ENCODE measurements around the gene LGR4. TPM values are rescaled to one million over a fixed set of nuclear protein-coding genes. Genes with fewer than 3 reads are reported as not detected.

Gene LGR4
- total RNA-seq, 1 donor from 2014 or later: 154 TPM

DNA sequence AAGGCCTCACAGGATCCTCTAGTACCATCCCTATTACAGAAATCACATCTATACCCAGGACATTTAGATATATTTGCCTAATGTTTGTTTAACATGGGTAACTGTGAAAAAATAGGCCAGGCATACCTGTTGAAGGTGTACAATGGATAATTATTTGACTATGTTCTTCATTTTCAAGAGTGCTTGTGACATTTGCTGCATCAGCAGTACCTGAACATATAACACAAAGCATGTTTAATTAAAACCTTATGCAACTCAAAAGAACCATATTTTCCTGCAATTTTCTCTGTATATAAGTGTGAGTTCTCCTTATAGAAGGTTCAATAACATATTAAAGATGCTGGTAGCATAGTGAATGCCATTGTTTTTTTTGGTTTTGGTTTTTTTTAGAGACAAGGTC is 101.1 kb downstream of the LGR4 start:
- H3K36me3 Mint-ChIP-seq (ENCODE audit: insufficient read depth): peaks cover 28% of the 10 kb centered on the region
- peak overlapping the region; percentile 74 for H3K27ac Mint-ChIP-seq

DNA sequence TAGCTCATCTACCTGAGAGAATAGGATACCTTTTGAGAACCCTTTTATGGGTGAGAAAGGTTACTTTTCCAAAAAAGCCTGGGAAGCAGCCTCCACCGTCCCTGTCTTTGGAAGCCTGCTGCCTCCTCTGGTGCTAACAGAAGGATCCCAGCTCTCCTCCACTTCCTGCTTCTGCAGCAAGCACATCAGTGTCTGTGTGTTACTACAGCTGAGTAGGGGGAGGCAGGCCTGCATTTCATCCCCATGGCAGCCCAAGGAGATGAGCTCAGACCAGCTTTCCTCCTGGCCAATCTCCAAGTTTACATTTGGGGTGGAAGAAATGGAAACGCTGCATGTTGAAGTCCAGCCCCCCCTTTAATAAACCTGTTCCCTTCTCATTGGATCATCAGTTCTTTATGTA is 102.2 kb downstream of the LGR4 start:
- H3K4me1 Mint-ChIP-seq (ENCODE audit: low read depth): peaks cover 40% of the 10 kb centered on the region
- DNase-seq (ENCODE audit: low spot score, unreplicated experiment): no peak
- peak overlapping the region; percentile 49 for H3K27ac Mint-ChIP-seq

More for the DNA sequence above, 101.1 kb downstream of the LGR4 start:
- Mint-ChIP-seq H3K4me3 (ENCODE audit: low read depth) (no peak overlapping the region), H3K4me1 (ENCODE audit: low read depth) (peaks cover 44% of the 10 kb centered on the region), H3K9me3 (ENCODE audit: low read depth) (no peaks in the 10 kb centered on the region), H3K27me3 (no peaks in the 10 kb centered on the region)
- no peak for DNase-seq (ENCODE audit: low spot score, unreplicated experiment)
- TF ChIP-seq, protein P1, sequence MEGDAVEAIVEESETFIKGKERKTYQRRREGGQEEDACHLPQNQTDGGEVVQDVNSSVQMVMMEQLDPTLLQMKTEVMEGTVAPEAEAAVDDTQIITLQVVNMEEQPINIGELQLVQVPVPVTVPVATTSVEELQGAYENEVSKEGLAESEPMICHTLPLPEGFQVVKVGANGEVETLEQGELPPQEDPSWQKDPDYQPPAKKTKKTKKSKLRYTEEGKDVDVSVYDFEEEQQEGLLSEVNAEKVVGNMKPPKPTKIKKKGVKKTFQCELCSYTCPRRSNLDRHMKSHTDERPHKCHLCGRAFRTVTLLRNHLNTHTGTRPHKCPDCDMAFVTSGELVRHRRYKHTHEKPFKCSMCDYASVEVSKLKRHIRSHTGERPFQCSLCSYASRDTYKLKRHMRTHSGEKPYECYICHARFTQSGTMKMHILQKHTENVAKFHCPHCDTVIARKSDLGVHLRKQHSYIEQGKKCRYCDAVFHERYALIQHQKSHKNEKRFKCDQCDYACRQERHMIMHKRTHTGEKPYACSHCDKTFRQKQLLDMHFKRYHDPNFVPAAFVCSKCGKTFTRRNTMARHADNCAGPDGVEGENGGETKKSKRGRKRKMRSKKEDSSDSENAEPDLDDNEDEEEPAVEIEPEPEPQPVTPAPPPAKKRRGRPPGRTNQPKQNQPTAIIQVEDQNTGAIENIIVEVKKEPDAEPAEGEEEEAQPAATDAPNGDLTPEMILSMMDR (IDR thresholded peaks at IDR 0.05; ENCODE audit: unreplicated experiment): no peak

DNA sequence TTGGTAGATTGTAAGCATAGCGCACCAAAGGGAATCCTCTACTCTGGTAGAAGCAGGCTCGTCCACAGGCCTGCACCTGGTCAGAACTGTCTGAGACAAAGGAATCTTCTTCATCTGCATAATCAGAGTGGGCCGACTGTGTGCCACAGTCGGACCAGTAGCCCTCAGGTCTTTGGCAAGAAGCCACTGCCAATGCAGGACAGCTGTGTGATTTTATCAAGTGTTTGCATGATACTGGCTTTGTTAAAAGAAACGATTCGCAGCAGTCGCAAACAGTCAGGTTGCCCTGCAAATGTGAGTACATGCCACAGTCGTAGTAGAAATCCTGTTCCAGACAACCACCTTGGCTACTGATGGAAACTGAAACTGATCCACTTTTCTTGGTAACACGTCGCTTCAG is 104.7 kb downstream of the LGR4 start:
- DNase-seq (ENCODE audit: low spot score, unreplicated experiment): no peak
- Mint-ChIP-seq H3K27ac (peak overlapping the region; percentile 33), H3K36me3 (ENCODE audit: insufficient read depth) (peaks cover 25% of the 10 kb centered on the region), H3K4me3 (ENCODE audit: low read depth) (no peak overlapping the region), H3K9me3 (ENCODE audit: low read depth) (no peaks in the 10 kb centered on the region), H3K27me3 (no peaks in the 10 kb centered on the region), H3K4me1 (ENCODE audit: low read depth) (peaks cover 31% of the 10 kb centered on the region)
- TF ChIP-seq, protein P1 (IDR thresholded peaks at IDR 0.05; ENCODE audit: unreplicated experiment): no peak

More for the DNA sequence above, 102.2 kb downstream of the LGR4 start:
- Mint-ChIP-seq H3K27me3 (no peaks in the 10 kb centered on the region), H3K9me3 (ENCODE audit: low read depth) (no peaks in the 10 kb centered on the region), H3K4me3 (ENCODE audit: low read depth) (no peak overlapping the region), H3K36me3 (ENCODE audit: insufficient read depth) (peaks cover 27% of the 10 kb centered on the region)
- TF ChIP-seq, protein P1 (IDR thresholded peaks at IDR 0.05; ENCODE audit: unreplicated experiment): no peak

DNA sequence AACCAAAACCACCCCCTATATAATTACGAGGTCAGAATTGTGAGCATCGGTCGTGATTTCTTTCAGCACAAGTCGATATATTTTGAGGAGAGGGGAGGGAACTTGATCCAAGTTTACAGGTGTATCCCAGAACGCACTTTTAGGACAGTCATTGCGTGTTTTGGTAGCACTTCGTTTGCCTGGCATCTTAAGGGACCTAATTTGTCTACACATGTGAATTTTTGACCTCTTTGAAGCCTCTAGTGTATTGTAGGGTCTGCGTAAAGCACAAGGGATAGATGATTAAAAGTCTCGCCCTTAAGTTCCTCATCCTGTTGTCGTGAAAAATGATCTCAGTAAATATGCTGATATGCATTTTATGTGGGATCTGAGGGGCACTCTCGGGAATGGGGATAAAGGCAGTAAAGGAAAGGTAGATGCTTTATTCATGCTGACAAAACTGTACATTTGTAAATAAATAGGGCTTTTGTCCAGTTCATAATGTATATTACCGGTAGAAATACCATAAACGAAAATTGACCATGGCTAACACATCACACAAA is 108.9 kb downstream of the LGR4 start:
- Mint-ChIP-seq H3K4me1 (ENCODE audit: low read depth) (peaks cover 43% of the 10 kb centered on the region), H3K36me3 (ENCODE audit: insufficient read depth) (peaks cover 12% of the 10 kb centered on the region), H3K9me3 (ENCODE audit: low read depth) (no peaks in the 10 kb centered on the region), H3K27ac (peak overlapping the region; percentile 94), H3K4me3 (ENCODE audit: low read depth) (peak overlapping the region; percentile 94), H3K27me3 (no peaks in the 10 kb centered on the region)
- DNase-seq (ENCODE audit: low spot score, unreplicated experiment): no peak
- TF ChIP-seq, protein P1 (IDR thresholded peaks at IDR 0.05; ENCODE audit: unreplicated experiment): no peak

DNA sequence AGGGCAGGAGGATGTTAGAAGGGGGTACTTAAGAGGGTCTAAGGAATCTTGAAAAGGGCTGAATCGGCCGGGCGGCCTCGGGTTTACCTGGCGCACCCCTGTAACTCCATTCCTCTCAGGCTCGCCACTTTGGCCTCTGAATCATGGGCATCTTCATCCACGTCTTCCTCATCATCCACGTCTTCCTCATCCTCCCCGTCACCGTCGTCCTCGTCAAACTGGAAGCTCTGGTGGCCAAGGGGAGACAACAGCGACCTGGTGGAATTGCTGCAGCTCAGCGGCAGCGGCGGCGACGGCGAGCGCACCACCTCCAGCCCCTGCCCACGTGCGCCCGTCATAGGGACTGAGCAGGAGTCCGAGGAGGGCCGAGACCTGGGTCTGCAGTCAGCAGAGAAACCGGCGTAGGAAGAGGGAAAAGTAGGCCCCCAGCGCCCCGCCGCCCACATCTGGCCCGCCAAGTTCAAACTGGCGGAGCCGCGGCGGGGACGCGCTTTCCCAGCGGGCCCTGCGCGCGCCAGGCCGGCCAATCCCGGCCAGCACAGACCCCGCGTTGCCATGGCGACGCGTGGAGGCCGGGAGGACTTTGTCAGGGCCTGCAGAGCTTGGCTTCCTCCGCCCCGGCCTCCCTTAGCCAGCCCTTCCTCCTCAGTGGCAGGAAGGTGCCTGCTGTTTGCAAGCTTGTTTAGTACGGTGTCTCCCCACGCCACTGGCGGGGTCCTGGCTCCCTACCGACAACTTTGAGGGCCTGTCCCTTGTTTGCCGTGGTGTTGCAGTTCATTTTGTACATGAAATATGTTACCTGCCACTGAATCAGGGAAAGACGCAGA is 109.6 kb downstream of the LGR4 start, which contains the start of gene CCDC34:
TSS of gene CCDC34 (minus strand) at position 467 of the 827 bp plus-strand sequence. CDS start at position 446, 21 bp downstream.
- Mint-ChIP-seq H3K4me3 (ENCODE audit: low read depth) (peak within 1 kb of the TSS; percentile 94), H3K9me3 (ENCODE audit: low read depth) (no peaks in the 10 kb centered on the region), H3K27me3 (no peaks in the 10 kb centered on the region), H3K36me3 (ENCODE audit: insufficient read depth) (peaks cover 10% of the 10 kb centered on the region), H3K27ac (peak within 1 kb of the TSS; percentile 98), H3K4me1 (ENCODE audit: low read depth) (peaks cover 38% of the 10 kb centered on the region)
- TF ChIP-seq, protein P1 (IDR thresholded peaks at IDR 0.05; ENCODE audit: unreplicated experiment): no peak
- peak; percentile 86 for DNase-seq (ENCODE audit: low spot score, unreplicated experiment)
